ENCODE measurements around the gene ZNF283.
A peak's percentile ranks its signal among the peaks of the same experiment; 100 is the strongest.
"Not testable (repeated sequence)": the region's sequence is repeated elsewhere in the genome, so short reads cannot be mapped to it uniquely, and the experiment has no call there.

Gene ZNF283

GRCh38 chr19:43809762-43810696 is 17.1 kb upstream of the ZNF283 start:
- no peak for TF ChIP-seq POLR2A (IDR thresholded peaks at IDR 0.05; ENCODE audit: low read depth, low read length)
- DNase-seq (ENCODE audit: insufficient read length, low spot score) (no peak), FAIRE-seq (peak; percentile 60)

GRCh38 chr19:43811837-43812236 is 15.3 kb upstream of the ZNF283 start:
- TF ChIP-seq POLR2A (IDR thresholded peaks at IDR 0.05; ENCODE audit: low read depth, low read length), result no peak
- FAIRE-seq (no peak), DNase-seq (ENCODE audit: insufficient read length, low spot score) (no peak)

DNA sequence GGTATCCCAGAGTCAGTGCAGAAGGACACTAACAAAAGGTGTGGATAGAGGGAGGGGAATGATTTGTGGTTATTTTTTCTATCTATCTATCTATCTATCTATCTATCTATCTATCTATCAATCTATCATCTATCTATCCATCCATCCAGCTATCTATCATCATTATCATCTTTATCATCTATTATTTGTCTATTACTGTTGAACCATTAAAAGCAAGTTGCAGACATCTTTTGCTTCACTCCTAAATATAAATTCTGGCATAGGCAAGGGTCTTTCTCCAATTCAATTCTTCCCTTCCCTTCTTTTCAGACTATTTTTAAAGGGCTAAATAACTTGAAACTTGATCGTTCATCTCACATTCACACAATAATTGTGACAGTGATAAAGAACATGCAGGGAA is 14.9 kb upstream of the ZNF283 start:
- FAIRE-seq (no peak), DNase-seq (ENCODE audit: insufficient read length, low spot score) (no peak)
- no peak for TF ChIP-seq POLR2A (IDR thresholded peaks at IDR 0.05; ENCODE audit: low read depth, low read length)

DNA sequence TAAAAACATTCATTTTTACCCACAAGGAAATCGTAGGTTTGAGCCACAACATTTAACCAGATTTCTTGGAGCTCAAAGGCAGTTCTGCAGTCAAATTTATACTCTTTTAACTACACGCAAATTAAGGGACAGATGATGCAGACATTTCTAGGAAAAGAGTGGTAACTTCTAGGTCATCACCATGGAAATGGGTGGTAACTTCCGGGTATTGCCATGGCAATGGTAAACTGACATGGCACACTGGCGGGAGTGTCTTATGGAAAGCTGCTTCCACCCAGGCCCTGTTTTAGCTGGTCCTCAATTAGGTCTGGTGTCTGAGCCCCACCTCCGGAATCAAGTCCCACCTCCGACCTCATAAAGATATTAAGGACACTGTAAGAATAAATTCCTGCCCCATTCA is 14.4 kb upstream of the ZNF283 start:
- FAIRE-seq, result no peak
- no peak for TF ChIP-seq POLR2A (IDR thresholded peaks at IDR 0.05; ENCODE audit: low read depth, low read length)
- DNase-seq (ENCODE audit: insufficient read length, low spot score), result no peak

DNA sequence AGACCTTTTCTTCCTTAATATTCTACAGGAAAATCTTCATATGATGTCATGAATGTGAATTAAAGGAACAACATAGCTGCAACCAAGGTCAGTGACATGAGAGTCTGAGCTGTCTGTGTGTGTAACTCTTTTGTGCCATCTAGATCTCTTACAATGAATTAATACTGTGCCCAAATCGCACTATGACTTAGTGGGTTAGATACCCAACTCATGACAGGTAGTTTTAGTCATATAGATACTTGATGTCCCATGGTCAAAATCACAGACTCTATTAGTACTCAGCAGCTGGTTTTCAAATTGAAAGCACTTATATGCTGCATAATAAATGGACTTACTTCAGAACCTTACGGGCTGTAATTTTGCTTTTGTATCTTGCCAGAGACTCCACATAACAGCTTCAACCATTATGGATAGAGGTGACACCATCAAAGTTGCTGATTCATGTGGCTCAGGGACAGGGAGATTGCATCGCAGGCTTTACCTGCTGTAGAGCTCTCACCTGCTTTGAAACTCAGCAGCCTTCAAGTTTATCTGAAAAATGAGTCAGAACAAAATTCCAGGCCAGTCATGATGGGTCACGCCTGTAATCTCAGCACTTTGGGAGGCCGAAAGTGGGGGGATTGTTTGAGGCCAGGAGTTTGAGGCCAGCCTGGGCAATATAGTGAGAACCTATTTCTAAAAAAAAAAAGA is 12.3 kb upstream of the ZNF283 start:
- DNase-seq (ENCODE audit: insufficient read length, low spot score), result no peak
- no peak for FAIRE-seq
- TF ChIP-seq POLR2A (IDR thresholded peaks at IDR 0.05; ENCODE audit: low read depth, low read length), result no peak

DNA sequence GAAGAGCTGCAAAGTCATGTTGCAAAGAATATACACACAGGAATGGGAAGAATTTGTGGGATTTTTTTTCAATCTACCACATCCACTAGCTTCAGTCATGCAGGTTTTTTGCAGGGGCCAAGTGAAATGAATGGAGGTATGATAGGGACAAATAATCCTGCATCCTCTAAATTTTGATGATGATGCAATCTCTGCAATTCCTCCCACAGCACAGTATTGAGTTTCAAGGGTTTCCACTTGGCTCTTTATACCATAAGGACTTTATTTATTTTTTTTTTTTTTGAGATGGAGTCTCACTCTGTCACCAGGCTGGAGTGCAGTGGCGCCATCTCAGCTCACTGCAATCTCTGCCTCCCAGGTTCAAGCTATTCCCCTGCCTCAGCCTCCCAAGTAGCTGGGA is 9.7 kb upstream of the ZNF283 start:
- FAIRE-seq, result not testable (repeated sequence)

DNA sequence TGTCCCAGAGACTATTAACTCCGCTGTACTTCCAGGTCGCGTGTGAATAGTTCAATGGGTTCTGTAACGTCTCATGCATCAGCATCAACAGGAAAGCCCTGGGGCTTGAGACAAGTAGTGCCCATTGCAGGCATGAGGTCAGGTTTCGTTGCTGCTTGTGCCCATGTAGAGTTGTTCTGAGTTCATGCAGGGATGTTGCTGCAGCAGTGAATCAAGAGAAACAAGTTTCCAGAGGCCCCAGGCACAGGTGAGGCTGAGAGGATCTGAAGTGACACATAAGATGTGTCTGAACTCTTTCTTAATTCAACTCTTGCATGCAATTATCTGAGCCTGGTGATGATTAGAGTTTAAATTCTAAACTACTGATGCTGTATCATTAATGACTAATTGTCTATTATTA is 8.6 kb upstream of the ZNF283 start:
- TF ChIP-seq POLR2A (IDR thresholded peaks at IDR 0.05; ENCODE audit: low read depth, low read length), result no peak
- FAIRE-seq (no peak), DNase-seq (ENCODE audit: insufficient read length, low spot score) (no peak)

More for the DNA sequence above, 9.7 kb upstream of the ZNF283 start:
- DNase-seq (ENCODE audit: insufficient read length, low spot score), result not testable (repeated sequence)

- FAIRE-seq (no peak), DNase-seq (ENCODE audit: insufficient read length, low spot score) (no peak)
- peak; percentile 37; the same call in 1 of the 2 replicates for TF ChIP-seq POLR2A (IDR thresholded peaks at IDR 0.05; ENCODE audit: low read depth, low read length)
Observed at GRCh38 chr19:43820098-43820883, 6.8 kb upstream of the ZNF283 start.

DNA sequence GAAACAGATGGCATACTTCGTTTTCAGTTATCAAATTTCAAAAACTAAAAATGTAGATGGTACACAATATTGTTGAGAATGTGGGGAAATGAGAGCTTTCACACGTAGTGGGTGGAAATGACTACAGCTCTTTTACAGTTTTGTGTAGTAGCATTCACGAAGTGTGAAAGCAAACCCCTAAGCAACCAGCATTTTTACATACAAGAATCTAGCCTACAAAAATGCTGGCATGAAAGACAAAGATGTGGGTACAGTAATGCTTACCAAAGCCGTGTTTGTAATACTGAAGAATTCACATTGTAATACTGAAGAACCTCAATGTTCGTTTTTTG is 6.3 kb upstream of the ZNF283 start:
- TF ChIP-seq POLR2A (IDR thresholded peaks at IDR 0.05; ENCODE audit: low read depth, low read length), result no peak
- no peak for FAIRE-seq

DNA sequence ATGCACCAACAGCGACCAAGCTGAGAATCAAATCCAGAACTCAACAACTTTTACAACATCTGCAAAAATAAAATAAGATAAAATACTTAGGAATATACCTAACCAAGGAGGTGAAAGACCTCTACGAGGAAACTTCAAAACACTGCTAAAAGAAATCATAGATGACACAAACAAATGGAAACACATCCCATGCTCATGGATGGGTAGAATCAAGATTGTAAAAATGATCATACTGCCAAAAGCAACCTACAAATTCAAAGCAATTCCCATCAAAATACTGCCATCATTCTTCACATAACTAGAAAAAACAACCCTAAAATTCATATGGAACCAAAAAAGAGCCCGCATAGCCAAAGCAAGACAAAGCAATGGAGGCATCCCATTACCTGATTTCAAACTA is 3.3 kb upstream of the ZNF283 start:
- not testable (repeated sequence) for FAIRE-seq; DNase-seq (ENCODE audit: insufficient read length, low spot score)

More for the DNA sequence above, 6.3 kb upstream of the ZNF283 start:
- DNase-seq (ENCODE audit: insufficient read length, low spot score), result no peak

DNA sequence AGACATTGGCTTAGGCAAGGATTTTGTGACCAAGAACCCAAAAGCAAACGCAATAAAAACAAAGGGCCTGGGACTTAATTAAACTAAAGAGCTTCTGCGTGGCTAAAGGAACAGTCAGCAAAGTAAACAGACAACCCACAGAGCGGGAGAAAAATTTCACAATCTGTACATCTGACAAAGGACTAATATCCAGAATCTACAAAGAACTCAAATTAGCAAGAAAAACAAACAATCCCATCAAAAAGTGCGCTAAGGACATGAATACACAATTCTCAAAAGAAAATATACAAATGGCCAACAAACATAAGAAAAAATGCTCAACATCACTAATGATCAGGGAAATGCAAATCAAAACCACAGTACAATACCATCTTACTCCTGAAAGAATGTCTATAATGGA is 2.5 kb upstream of the ZNF283 start:
- FAIRE-seq; DNase-seq (ENCODE audit: insufficient read length, low spot score): not testable (repeated sequence)

- no peak for DNase-seq (ENCODE audit: insufficient read length, low spot score)
- TF ChIP-seq POLR2A (IDR thresholded peaks at IDR 0.05; ENCODE audit: low read depth, low read length), result no peak
- no peak for FAIRE-seq
Observed at GRCh38 chr19:43839139-43839538, 12.0 kb downstream of the ZNF283 start.

DNA sequence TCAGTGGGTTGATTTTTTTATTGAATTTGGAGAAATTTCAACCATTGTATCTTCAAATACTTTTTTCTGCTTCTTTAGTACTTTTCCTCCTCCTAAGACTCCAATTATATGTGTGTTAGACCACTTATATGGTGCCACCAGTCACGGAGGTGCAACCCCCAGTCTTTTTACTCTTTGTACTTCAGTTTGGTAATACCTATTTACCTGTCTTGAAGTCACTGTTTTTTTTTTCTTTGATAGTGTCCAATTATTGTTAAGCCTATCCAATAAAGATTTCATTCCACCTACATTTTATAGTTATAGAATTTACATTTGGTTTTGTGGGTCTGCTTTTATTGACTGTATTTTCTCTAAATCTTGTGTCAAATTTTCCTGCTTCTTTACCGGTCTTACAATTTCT is 14.9 kb downstream of the ZNF283 start:
- DNase-seq (ENCODE audit: insufficient read length, low spot score) (no peak), FAIRE-seq (no peak)
- no peak for TF ChIP-seq POLR2A (IDR thresholded peaks at IDR 0.05; ENCODE audit: low read depth, low read length)

DNA sequence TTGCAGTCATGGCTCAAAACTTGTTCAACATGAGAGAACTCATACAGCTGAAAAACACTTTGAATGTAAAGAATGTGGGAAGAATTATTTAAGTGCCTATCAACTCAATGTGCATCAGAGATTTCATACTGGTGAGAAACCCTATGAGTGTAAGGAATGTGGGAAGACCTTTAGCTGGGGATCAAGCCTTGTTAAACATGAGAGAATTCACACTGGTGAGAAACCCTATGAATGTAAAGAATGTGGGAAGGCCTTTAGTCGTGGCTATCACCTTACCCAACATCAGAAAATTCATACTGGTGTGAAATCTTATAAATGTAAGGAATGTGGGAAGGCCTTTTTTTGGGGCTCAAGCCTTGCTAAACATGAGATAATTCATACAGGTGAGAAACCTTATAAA is 20.1 kb downstream of the ZNF283 start:
- no peak for TF ChIP-seq POLR2A (IDR thresholded peaks at IDR 0.05; ENCODE audit: low read depth, low read length)
- DNase-seq (ENCODE audit: insufficient read length, low spot score), result no peak
- FAIRE-seq, result peak; percentile 43
